DMS114 treated with DMSO at 0.1 percent for 48 hours (cell line): ENCODE measurements around the gene PKD1L1.

Experiments used
- DNase-seq: peaks from one replicate; lab custom pipeline; 2025; ENCODE audit not compliant: unreplicated experiment; lab: John Stamatoyannopoulos, UW

PKD1L1 gene

DNA sequence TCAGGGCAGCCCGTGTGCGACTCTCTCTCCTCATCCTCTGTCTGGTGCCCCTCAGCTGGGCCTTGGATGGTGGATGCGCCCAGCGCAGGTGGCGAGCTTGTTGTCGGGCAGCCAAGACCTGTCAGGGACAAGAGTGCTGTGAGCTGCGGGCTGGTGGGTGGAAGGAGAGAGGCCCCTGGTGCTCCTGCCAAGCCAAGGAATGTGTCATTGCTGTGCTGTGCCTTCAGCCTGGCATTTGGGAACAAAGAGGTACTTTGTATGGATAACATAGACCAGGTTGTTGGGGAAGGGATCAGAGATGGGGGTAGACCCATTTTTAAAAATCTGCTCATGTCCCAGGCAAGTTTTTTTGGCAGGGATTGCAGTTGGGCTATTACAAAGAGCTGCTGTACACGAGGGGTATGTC lies 120.9 kb downstream of the PKD1L1 start:
- DNase-seq = no peak

GRCh38 chr7:47826754-47827153 lies 121.5 kb downstream of the PKD1L1 start:
- no peak for DNase-seq

DNA sequence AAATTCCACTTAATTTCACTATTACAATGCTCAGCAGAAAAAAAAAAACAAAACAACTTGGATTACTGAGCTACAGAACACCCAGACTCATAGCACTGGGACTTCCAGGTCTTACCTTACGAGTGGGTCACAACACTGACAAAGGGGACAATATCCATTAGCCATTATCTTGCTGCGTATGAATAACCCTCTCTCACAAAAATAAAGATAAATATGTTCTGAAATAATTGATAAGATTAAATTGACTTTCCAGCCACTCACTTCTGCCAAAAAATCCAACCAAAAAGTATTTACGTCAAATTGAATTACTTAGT lies 128.7 kb downstream of the PKD1L1 start:
- DNase-seq = no peak

DNA sequence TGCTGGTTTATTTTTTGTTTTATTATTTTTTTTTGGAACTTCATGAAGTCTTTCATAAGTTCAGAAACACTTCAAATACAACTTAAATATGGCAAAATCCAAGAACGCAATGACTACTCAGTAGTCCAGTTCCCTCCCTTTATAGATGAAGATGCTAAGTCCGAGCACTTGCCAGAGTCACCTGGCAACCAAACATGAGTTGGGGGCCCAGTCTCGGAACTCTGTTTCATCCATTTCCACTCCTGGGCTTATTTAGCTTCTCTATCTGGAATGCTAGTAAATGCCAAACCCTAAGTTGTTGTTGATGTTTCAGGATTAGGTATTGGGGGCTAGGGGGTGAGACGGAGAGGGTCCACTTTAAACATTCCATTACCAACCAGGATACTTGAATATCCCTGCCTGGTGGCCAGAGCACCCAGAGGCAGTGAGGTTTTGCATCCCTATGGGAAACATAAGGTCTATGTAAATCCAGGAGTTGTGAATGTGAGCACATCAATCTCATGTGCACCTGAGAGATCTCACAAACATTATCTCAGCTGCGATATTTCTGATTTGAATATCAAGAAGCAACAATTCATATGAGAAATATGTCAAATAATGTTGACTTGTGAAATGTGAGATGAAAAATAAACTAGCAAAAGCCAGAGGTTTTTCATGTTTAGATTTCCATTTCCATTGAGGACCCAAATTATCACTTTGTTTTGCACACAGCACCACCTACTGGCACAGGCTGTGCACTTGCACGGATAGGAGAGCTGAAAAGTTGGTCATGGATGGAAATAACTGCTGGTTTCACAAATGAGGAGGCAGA lies 129.3 kb downstream of the PKD1L1 start:
- DNase-seq = peak; percentile 47

- no peak for DNase-seq
Observed at GRCh38 chr7:47817917-47818316, 130.3 kb downstream of the PKD1L1 start.

DNA sequence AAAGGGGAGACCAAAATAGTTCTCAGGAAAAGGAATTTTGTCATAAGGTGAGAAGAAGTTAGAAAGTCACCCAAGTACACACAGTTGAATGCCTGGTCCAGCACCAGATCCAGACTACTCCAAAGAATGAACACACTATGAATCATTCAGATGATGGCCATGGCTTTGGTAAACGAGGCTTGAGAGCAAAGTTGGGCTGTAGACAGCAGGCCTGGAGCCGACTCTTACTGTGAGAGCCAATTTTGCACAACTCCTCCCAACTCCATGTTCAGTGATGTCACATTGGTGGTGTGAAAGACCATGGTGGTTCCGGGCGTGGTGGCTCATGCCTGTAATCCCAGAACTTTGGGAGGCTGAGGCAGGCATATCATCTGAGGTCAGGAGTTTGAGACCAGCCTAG lies 131.6 kb downstream of the PKD1L1 start:
- DNase-seq = no peak

DNA sequence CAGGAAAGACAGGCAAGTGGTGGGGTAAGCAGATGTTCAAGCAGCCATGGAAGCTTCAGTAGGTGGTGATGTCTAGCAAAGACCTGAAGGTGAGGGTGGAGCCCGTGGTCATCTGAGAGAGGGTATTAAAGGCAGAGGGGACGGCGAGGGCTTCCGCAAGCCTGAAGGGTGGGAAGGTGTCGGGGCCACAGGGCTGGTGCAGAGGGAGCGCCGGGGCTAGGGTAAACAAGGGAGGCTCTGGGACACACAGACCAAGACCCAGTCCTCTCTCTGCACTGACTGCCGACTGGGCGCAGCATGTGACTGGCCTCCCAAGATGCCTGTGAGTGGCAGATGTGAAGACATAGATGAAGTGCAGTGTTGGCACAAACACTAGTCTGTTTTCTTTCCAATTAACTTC lies 132.4 kb downstream of the PKD1L1 start:
- DNase-seq = no peak

DNA sequence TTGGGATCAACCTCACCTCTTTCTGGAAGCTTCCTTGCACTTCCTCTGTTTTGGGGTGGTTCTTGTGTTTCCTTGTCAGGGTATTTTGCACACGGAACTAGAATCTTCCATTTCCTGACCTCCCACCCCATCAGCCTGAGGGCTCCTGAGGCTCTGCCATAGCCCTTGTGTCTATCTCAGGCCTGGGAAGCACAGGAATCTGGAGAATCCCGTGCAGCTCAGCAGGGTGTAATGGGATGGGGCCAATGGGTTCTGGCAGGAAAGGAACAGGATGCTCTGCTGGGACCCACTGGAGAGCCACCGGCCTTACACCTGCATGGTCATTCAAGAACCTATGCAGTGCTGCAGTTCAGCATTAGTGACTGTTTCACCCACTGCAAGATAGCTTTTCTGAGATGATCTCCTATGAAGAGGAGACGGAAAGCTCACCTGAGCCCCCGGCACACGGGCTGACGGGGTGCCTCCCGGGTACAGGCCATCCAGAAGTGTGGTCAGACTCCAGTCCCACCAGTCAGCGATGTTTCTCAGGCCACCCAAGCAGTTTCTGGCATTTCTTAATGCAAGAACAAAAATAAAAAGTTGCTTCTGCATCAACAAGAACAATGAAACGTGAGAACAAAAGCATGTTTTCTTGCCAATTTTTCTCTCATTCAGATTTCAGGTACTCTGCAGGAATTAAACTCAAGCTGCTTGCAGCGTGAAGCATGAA lies 133.2 kb downstream of the PKD1L1 start:
- DNase-seq = no peak

DNA sequence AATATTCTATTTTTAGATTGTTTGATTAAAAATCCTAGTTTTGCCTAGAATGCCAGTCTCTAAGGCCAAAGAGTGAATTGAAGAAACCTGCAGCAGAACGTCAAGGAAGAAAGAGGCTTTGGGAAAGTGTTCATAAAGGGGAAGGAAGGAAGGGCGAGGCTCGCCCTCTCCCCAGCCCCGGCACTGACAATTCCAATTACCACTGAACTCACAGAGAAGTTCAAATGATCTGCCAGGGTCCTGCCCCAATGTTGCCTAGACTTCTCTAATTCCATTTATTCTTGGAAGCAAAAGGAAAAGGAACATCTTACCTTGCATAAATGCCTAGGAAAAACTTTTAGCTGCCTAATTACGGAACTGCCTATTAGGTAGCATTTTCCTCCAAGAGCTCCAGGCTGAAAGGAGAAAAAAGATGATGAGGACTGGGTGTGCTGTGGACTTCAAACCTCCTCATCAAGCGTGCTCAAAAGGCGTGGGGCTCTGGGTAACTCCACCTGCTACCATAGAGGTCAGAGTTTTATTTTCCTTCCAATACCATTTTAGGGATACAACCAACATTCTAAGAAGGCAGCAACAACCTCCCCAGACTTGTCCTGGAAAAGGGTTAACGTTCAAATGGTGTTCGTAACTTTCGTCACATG lies 134.5 kb downstream of the PKD1L1 start:
- DNase-seq = no peak

- no peak for DNase-seq
Observed at GRCh38 chr7:47812429-47813136, 135.7 kb downstream of the PKD1L1 start.

GRCh38 chr7:47811632-47812380 lies 136.5 kb downstream of the PKD1L1 start:
- DNase-seq = no peak

GRCh38 chr7:47809387-47809786 lies 138.9 kb downstream of the PKD1L1 start:
- DNase-seq = no peak

GRCh38 chr7:47808321-47808720 lies 139.9 kb downstream of the PKD1L1 start:
- no peak for DNase-seq

DNA sequence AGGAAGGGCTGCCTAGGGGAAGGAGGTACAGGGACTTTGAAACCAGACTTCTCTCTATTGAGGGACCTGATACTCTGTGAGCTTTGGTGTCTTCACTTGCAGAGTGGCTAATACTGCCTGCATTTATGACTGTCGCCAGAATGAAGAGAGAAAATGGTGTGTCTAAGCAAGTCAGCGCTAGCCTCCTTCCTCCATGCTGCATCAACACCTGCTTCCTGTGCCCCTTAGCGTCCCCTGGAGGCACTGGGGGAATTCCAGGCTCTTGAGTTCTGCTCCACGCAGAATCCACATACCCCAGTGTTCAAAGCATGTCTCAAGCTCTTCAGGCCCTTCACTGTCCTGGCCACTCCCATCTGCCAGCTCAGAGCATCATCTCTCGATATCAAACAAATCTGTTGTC lies 140.5 kb downstream of the PKD1L1 start:
- DNase-seq = no peak

GRCh38 chr7:47807126-47807525 lies 141.1 kb downstream of the PKD1L1 start:
- no peak for DNase-seq

DNA sequence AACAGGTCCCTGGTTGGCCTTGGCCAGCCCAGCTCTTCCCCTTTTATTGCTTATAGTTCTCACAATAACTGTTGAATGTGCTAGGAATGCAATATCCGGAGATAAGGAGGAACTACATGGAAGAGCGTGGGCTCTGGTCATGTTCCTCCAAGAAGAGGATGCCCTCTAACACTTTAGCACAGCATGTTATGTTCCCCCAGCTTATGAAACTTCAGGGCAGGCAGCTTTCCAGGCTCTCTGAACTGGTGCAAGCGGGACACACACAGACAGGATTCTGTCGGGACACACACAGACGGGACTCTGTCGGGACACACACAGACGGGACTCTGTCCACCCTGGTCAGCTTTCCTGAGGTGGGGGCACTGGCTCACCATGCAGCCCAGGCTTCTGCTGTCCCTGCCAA lies 141.6 kb downstream of the PKD1L1 start:
- DNase-seq = no peak

- no peak for DNase-seq
Observed at GRCh38 chr7:47804767-47805545, 143.3 kb downstream of the PKD1L1 start.

DNA sequence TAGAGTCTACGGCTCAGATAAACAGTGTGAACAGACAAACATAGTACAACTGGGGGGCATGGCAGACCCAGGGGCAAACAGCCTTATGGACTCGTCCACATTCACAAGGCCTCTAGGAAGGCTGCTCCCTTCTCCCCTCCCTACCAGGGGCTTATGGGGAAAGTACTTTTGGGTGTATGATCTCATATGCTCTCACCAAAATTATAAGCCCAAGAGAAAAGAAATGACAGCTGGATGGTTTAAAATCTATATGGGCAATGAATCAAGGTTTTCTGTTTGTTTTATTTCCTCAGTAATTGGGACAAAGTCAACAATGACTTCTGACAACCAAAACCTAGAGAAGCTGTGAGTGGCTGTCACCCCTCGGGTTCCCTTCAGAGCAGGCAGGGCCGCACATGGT lies 144.4 kb downstream of the PKD1L1 start:
- no peak for DNase-seq

- no peak for DNase-seq
Observed at GRCh38 chr7:47803025-47803424, 145.2 kb downstream of the PKD1L1 start.

DNA sequence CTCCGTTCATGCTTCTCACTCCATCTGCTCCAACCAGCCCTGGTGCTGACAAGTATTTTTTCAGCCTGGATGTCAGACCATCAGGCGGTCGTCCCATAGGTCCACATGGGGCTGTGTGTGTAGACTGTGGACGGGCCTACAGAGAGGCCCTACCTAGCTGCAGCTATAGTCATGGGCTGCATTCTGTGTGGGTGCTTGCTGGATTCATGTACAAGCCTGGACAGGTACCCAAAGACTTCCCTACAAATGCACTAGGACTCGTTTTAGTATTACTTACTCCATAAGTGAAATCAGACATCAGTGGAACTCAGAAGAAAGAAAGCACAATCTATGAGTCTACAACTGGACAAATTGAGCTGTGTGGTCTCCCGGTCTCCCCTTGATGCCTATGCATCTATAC lies 146.8 kb downstream of the PKD1L1 start:
- DNase-seq = no peak
